ENCODE measurements around the gene HOXD9.
A peak's percentile ranks its signal among the peaks of the same experiment; 100 is the strongest.

The HOXD9 gene

DNA sequence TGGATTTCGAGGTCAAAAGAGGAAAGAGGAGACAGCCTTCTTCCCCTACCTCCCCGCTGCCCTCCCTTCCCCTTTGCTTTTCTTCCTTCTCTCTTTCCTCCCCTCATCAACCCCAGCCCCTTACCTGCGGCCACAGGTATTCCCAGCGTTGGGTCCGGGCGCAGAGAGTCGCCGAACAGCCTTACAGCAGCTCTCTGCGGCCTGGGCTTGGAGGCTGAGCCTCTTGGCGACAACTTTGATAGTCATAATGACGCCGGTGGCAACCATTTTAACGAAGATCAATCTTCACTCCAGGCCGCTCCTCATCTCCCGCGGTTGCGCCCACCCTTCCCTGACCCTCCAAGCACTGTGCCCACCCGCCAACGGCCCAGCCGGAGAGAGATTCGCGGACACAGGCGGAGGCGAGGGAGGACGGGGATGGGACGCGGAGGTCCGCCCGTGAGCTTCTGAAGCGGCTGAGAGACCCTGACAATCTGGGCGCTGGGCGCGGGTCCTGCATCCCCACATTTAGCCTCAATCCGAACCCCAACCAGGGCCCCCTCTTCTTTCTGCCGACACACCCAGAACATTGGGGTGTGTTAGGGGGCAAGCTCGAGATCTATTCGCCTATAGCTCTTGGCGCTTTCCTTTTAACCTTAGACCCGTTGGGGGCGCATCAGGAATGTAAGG, 37.3 kb upstream of the HOXD9 start:
- FAIRE-seq (no peak), DNase-seq (ENCODE audit: insufficient read length, low spot score) (no peak)

DNA sequence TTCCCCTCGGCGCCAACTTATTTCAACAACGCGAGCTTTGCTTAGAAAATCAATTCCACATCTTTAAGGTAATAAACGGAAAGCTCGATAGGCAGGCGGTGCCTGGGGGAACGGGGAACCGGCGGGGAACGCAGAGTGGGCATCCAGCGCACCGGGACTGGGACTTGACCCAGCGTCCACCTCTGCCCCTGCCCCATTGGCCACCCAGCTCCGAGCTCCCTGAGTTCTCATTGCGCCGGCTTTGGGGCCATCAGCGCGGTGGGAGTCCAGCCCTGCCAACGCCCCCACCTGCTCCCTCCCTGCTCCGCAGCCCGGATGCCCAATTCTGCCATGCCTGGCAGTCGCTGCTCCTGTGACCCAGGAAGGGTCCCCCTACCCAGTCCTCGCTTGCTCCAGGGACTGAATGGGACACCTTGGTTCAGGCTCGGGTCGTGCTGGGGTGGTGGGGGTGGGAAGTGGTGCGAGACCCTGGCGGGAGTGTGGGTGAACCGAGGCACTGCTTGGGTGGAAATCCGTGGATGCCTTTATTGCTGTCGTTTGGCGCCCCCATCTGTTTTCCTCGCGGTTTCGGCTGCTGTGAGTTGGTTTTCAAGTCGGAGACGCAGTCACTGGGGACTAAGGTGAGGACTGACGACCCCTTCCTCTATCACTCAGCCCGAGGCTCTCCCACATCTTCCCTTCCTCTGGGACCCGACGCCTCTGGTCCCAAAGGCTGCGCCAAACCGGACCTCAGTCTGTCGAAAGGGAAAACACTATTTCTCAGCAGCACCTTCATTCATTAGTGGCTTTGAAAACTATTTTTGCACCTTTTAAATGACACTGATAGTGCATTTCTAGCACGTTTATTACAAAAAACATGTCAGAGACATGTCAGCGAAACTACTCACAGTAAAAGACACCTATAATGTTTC, 36.4 kb upstream of the HOXD9 start:
- FAIRE-seq (no peak), DNase-seq (ENCODE audit: insufficient read length, low spot score) (peak; percentile 51)

DNA sequence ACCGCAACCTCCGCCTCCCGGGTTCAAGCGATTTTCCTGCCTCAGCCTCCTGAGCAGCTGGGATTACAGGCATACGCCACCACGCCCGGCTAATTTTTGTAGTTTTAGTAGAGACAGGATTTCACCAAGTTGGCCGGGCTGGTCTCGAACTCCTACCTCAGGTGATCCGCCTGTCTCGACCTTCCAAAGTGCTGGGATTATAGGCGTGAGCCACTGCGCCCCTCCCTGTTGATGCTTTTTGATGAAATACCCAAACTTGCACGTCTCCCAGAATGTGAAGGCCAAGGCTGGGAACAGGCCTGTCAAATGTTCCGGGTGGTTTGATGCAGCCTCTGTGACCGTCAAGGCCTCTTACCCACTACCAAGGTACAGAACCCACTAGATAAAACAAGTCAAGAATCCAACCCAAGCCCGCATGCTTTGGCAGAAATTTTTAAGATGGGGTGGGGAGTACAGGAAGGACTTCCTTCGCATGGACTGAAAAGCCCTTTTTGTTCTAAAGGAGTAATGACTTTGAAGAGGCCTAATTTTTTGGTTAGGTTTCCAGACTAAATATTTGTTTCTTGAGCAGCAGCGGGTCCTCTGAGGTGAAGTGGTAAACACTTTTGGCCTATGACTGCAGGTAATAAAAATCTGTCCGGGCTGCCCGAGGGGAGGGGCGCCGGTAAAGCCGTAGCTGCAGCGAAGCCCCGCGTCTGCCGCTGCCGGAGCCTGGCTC, 35.0 kb upstream of the HOXD9 start:
- DNase-seq (ENCODE audit: insufficient read length, low spot score) = no peak
- no peak for FAIRE-seq

DNA sequence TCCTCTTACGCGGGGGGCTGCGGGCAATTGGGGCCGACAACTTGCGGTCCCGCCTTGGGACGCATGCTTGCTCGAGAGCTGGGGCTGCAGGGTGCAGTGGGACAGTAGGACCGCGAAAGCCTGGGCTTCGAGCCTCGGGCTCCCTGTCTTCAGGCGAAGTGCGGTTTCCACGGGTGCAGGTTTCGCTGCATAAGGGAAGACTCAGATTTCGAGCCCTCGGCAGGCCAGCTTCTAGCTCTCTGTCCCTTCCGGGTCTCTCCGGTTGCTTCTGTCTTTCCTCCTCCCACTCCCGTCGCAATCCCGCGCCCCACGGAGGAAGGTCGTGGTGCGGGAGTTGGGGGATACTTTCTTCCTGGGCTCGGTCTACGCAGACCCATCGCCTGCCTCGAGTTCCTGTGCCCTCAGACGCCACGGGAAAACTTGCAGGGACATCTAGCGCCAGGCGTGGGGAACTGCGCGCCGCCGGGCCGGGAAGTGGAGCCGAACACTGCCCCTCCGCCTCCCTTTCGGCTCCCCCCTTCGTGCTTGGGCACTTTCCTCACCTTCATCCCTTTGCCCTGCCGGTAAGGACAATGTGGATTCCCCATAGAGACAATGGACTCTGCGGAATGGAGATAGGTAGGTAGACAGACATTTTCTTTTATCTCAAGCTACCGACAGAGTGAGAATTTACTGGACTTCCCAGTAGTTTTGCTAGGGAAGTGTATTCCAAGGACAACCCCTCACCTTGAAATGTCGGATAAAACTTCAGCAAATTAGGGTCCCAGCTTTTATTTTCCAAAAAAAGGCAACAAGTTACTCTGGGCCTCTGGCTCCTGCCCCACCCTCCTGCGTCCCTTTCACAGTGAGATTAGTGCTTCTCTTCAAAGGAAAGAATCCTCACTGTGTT, 34.2 kb upstream of the HOXD9 start:
- FAIRE-seq (peak; percentile 68), DNase-seq (ENCODE audit: insufficient read length, low spot score) (peak; percentile 52)

DNA sequence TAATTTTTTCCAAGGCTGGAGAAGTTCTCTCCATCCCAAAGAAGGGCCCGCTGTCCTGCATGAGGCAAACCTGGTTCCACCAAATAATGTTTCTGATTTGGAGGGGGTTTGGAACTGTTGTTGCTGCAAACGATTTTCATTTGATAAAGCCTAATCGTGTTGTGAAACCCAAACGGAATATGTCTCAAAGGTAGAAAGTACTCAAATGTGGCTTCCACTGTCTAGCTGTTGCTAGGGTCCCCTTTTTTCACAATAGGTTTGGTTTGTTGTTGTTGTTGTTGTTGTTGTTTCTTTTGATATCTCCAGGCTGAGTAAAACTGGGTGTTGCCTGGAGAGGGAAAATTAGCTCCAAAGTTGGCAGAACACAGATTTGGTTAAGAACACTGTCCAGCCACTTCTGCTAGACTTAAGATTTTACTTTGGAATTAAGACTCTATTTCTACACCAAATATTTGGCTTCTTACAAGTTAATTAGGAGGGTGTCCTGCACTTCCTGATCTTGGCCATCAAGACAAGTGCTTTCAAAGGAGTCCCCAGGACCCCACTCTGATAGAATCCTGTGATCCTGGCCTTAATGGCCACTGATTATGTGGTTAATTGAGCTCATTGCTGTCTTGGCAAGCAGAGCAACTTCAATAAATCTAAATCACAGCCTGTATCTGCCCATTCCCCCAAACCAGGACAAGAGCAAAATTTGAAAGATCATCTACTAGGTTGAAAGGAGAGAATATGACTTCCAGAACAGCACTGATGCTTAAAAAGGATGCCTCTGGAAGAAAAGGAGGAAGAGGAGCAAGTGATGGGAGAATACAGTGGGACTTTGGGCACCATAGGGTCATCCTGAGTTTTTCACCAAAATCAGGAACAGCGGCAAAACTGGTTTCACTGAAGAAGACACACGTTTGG, 33.3 kb upstream of the HOXD9 start:
- DNase-seq (ENCODE audit: insufficient read length, low spot score) (no peak), FAIRE-seq (no peak)

DNA sequence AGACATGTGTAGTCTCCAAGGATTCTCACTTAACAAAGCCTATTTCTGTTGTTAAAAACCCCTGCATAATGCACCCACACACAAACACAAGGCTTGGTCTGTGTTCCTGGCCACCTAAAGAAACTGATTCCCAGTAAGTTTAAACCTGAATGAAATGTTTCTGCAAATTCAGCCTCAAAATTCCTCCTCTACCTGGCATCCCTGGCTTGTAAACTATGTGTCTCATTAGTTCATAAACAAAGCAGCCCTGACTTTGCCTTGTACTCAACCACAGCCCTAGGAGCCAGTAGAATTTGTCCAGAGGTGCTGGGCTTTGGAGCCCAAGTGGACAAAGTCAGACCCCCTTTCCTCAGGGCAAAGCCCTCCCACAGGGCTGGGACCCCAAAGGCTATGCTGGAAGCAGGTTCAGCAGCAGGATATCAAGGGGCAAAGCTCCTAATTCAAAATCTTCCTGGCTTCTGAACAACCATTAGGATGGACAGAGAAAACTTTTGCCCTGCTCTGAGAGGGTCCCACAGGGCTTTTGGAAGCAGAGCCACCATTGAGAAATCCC, 32.6 kb upstream of the HOXD9 start:
- FAIRE-seq (no peak), DNase-seq (ENCODE audit: insufficient read length, low spot score) (no peak)

DNA sequence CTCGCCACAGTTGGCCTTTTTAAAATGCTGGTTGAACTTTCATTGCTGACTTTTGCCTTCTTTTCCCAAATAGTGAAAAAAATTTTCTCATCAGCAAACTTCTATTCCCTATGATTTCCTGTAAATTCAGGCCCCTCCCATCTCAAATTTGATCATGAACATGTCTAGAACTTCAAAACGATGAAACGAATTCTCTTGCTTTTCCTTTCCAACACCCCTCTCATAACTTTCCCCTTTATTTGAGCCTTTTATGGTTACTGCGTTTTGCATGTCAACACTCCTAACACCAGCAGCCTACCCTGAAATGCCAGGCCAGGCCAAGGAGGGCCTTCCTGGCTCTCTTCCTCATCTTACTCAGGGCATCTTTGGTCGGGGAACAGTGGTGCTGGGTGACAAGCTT, 31.7 kb upstream of the HOXD9 start:
- DNase-seq (ENCODE audit: insufficient read length, low spot score) = no peak
- no peak for FAIRE-seq

DNA sequence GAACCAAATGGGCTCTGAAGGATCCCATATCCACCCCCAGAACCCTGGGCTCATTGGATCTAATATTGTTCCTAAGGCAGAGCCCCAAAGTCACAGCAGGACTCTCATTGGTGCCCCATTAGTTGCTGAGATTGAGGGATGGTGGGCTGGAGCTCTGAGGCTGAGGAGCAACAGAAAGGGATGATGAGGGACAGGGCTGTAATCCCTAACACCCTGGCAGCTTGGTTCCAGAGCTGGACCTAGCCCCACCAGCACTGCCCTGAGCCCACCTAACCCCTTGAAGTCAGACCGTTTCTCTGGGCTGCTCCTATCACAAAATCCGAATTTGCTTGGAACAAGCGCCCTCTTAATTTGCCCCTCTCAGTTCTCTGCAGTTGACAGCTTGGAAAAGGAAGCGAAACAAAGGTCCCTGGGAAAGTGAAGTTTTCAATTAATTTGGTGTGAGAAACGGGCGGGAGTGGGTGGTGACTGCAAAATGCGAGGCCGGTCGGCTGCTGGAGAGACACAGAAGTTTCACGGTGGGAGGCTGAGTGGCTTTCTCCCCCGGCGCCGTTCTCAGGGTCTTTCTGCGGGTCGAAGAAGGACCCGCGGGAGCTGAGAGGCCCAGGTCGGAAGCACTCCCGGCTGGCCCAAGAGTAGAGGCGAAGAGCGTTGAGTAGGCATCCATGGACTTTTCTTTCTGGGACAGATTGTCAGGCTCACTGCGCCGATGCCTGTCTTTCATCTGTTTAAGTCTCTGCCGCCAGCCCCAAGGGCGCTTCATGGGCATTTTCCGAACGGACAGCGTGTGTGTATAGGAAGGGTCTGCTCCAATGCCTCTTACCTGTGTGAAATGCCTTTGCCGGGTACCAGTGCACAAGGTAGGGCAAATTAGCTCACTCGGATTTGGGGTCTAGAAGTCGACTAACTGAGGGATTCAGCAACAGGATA, 30.9 kb upstream of the HOXD9 start:
- FAIRE-seq (no peak), DNase-seq (ENCODE audit: insufficient read length, low spot score) (no peak)

DNA sequence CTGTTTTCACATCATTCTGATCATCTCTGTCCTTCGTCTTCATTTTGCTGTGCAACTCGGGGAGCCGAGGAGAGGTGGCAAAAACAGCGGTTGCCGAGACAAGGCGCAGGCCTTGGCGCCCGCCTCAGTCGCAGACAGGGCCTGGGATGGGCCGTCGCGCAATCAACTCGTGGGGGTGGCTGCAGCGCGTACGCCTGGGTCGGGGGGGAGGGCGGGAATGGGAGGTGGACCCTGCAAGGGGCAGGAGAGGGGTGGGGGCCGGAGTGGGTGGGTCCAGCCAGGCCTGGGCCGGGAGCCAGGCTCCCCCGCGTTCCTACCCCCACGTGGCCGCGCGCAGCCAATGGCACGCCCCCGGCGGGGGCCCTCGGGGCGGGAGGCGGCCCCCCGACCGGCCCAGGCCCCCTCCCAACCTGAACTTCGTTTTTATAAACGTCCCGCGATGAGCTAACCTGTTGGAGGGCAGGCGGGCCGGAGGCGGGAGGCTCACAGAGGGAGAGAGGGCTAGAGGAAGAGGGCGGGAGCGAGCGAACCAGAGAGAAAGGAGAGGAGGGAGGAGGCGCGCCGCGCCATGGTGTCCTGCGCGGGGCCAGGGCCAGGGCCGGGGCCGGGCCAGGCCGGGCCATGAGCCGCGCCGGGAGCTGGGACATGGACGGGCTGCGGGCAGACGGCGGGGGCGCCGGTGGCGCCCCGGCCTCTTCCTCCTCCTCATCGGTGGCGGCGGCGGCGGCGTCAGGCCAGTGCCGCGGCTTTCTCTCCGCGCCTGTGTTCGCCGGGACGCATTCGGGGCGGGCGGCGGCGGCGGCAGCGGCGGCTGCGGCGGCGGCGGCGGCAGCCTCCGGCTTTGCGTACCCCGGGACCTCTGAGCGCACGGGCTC, 30.0 kb upstream of the HOXD9 start, which contains the start of gene HOXD13:
Gene HOXD13, plus strand, starts transcription at position 452 of the 875 bp plus-strand sequence. Its CDS starts 170 bp downstream, at position 622.
- DNase-seq (ENCODE audit: insufficient read length, low spot score) = no peak
- FAIRE-seq = no peak

DNA sequence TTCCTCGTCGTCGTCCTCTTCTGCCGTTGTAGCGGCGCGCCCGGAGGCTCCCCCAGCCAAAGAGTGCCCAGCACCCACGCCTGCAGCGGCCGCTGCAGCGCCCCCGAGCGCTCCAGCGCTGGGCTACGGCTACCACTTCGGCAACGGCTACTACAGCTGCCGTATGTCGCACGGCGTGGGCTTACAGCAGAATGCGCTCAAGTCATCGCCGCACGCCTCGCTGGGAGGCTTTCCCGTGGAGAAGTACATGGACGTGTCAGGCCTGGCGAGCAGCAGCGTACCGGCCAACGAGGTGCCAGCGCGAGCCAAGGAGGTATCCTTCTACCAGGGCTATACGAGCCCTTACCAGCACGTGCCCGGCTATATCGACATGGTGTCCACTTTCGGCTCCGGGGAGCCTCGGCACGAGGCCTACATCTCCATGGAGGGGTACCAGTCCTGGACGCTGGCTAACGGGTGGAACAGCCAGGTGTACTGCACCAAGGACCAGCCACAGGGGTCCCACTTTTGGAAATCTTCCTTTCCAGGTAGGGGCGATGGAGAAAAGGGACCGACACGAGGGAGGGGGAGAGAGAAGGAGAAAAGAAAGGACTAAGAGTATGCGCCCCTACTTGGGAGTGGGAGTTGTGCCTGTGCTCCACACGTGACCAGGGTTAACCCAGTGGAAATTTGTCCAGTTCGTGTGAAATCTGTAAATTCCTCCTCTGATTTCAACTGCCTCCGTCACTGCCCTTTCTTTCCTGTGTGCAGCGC, 29.2 kb upstream of the HOXD9 start:
- no peak for DNase-seq (ENCODE audit: insufficient read length, low spot score)
- FAIRE-seq = peak; percentile 95

DNA sequence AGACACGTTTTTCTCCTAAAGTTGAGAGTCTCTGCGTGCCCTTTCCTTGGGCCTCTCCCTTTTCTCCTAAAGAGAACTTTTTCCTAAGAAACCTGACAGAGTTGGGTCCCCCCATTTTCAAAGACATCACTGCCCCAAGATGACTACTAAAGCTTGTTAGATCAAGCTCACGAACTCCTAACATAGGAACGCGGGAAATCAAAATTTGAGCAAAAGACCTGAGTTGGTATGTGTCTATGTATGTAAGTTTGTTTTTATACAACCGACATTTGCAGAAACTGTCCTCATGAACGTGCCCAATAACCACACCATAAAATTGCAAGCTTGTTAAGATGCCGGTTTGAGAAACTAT, 28.6 kb upstream of the HOXD9 start:
- no peak for DNase-seq (ENCODE audit: insufficient read length, low spot score)
- no peak for FAIRE-seq

DNA sequence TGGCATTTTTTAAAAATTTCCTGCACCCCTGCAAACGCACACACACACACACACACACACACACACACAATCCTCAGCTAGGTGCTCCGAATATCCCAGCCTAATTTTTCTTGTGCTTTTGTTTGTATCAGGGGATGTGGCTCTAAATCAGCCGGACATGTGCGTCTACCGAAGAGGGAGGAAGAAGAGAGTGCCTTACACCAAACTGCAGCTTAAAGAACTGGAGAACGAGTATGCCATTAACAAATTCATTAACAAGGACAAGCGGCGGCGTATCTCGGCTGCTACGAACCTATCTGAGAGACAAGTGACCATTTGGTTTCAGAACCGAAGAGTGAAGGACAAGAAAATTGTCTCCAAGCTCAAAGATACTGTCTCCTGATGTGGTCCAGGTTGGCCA, 28.2 kb upstream of the HOXD9 start:
- DNase-seq (ENCODE audit: insufficient read length, low spot score) (no peak), FAIRE-seq (no peak)

DNA sequence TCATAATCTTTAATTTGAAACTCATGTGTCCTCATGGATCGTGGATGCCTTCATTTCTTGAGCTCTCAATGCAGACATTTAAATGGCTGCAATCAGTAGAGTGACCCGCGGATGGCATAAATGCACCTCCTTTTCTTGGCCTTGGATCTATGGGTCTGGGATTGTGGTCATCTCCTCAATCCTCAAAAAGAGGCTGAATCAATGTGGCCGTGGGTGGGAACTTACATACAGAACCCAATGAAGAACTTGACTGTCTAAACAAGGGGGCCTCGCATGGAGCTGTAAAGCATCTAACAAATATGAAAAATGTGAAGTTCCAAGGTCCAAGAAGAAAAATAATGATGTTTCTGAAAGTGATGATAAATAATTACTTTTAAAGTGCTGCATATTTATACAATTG, 27.1 kb upstream of the HOXD9 start:
- FAIRE-seq = no peak
- DNase-seq (ENCODE audit: insufficient read length, low spot score) = no peak

DNA sequence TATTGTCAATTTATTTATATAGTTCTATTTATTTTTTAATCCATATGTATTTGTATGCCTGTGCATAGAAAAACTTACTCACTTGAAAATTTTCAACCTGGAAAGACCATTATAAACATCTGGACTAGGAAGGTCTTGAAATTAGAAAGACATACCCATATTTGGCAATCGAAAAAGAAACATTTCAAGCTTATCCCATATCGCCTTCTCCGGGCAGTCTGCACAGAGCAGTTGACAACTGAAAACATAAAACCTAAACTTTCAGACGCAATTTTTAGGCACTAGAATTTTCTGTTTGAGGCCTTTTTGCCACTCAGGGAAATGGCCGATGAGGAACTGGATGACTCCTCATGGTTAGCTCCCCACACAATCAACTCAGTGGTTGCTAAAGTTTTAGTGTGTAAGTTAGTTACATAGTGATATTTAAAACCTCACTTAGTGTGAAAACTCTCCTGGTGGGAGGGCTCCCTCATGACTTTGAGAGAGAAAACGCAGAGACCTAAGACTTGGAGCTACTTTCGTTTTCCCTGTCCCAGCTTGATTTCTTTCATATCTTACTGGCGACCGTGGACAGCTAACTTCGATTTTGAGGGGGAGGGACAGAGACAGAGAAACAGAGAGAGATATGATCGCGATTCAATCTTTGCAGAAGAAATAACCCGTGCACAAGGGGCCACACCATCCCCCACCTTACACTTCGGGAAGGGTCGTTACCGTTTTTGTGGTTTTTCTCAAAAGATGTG, 26.1 kb upstream of the HOXD9 start:
- DNase-seq (ENCODE audit: insufficient read length, low spot score) (no peak), FAIRE-seq (no peak)

DNA sequence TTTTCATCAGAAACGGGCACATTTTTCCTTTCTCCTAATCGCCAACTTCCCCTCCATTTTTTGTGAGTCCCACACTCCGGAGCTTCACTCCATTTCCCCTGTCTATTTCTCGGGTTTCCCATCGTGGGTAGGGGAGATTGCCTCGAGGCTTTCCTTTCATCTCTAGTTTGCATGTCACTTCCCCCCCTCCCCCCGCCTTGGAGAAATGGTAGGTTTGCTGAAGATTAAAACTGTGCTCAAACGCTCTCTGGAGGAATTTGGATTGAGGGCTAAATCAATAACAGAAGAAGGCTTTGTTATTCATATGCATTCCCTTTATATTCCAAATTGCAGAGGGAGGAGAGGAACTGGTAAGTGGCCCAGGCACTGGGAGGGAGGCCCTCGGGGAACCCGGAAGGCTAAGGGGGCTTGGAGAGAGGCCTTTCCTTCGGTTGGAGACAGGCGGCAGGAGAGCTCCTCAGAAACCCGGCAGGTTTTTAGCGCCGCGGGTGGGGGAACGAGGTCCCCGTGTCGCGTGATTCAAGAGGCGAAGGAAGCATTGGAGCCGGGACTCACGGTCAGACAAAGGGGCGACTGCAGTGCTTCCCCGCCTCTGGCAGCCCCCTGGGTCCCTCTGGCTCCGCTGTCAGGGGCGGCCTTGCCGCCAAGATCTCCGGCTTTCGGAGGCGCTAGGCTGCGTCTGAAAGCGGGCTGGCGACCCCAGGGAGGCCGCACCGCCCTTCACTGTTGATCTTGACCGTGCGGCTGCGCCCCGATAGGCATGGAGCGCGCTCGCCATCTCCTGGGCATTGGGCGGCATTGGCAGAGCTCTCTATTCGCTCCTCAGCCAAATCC, 25.3 kb upstream of the HOXD9 start:
- DNase-seq (ENCODE audit: insufficient read length, low spot score) = peak; percentile 84

More for the DNA sequence above, 25.3 kb upstream of the HOXD9 start:
- peak; percentile 86 for FAIRE-seq
